ENCODE data around the gene RNASEH1. TPM values are rescaled to one million over a fixed set of nuclear protein-coding genes. Genes with fewer than 3 reads are reported as not detected.
"Not testable (repeated sequence)": the region's sequence is repeated elsewhere in the genome, so short reads cannot be mapped to it uniquely, and the experiment has no call there.

RNASEH1 gene
- total RNA-seq, 1 donor from 2014 or later = 20.9 TPM

GRCh38 chr2:3584076-3584475 lies 25.9 kb upstream of the RNASEH1 start:
- Histone ChIP-seq H3K27me3 (ENCODE audit: low read depth) (no peaks in the 10 kb centered on the region), H3K27ac (replicated peaks) (peak overlapping the region; percentile 87), H3K36me3 (peaks cover 54% of the 10 kb centered on the region), H3K4me3 (no peak overlapping the region), H3K4me1 (peaks cover 44% of the 10 kb centered on the region), H3K9me3 (replicated peaks) (no peaks in the 10 kb centered on the region)
- no peak for DNase-seq
- no peak for TF ChIP-seq CTCF (IDR thresholded peaks at IDR 0.05; ENCODE audit: borderline replicate concordance)
- intact Hi-C loops (cut with micrococcal nuclease) = no loop called here

GRCh38 chr2:3581367-3582262 lies 23.5 kb upstream of the RNASEH1 start:
- Histone ChIP-seq H3K9me3 (replicated peaks) (no peaks in the 10 kb centered on the region), H3K27me3 (ENCODE audit: low read depth) (no peaks in the 10 kb centered on the region), H3K4me3 (no peak overlapping the region), H3K36me3 (peaks cover 78% of the 10 kb centered on the region), H3K4me1 (peaks cover 59% of the 10 kb centered on the region), H3K27ac (replicated peaks) (no peak overlapping the region)
- no peak for TF ChIP-seq CTCF (IDR thresholded peaks at IDR 0.05; ENCODE audit: borderline replicate concordance)
- no peak for DNase-seq
- intact Hi-C loops (cut with micrococcal nuclease) = no loop called here

DNA sequence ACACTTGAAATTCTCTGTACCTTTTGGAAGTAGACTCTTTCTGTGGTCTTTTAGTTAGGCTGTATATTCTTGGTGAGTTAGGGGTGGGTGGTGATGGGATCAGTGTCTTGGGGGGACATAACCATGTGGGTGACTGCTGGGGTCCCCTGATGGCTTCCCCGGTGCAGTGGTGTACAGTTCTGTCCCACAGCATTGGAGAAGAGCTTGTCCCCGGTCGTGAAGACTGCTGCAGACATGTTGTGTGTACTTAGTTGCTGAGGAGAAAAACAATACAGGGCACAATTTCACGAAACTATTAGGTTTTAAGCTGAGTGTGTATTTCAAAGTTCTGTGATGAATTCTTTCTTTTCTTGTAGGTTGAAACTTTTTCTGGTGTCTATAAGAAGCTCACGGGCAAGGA lies 22.3 kb upstream of the RNASEH1 start:
- TF ChIP-seq CTCF (IDR thresholded peaks at IDR 0.05; ENCODE audit: borderline replicate concordance) = no peak
- H3K27me3 ChIP-seq (ENCODE audit: low read depth) = no peaks in the 10 kb centered on the region
- intact Hi-C loops (cut with micrococcal nuclease) = no loop called here
- no peaks in the 10 kb centered on the region for H3K9me3 ChIP-seq (replicated peaks)
- peaks cover 82% of the 10 kb centered on the region for H3K36me3 ChIP-seq
- no peak overlapping the region for H3K27ac ChIP-seq (replicated peaks)
- H3K4me1 ChIP-seq = peaks cover 60% of the 10 kb centered on the region
- H3K4me3 ChIP-seq = no peak overlapping the region
- DNase-seq = no peak

- Histone ChIP-seq H3K4me3 (no peak overlapping the region), H3K4me1 (peaks cover 53% of the 10 kb centered on the region), H3K9me3 (replicated peaks) (no peaks in the 10 kb centered on the region), H3K27me3 (ENCODE audit: low read depth) (no peaks in the 10 kb centered on the region), H3K27ac (replicated peaks) (no peak overlapping the region), H3K36me3 (peaks cover 76% of the 10 kb centered on the region)
- no peak for DNase-seq
- no peak for TF ChIP-seq CTCF (IDR thresholded peaks at IDR 0.05; ENCODE audit: borderline replicate concordance)
- intact Hi-C loops (cut with micrococcal nuclease) = no loop called here
These were observed 20.9 kb upstream of the RNASEH1 start for GRCh38 chr2:3578987-3579386.

- intact Hi-C loops (cut with micrococcal nuclease); H3K9me3 ChIP-seq (replicated peaks); DNase-seq; H3K27me3 ChIP-seq (ENCODE audit: low read depth): not testable (repeated sequence)
- peak overlapping the region; percentile 92 for H3K4me3 ChIP-seq
- H3K27ac ChIP-seq (replicated peaks) = peak overlapping the region; percentile 85
- H3K4me1 ChIP-seq = peaks cover 50% of the 10 kb centered on the region
- H3K36me3 ChIP-seq = peaks cover 50% of the 10 kb centered on the region
These were observed 18.1 kb upstream of the RNASEH1 start for GRCh38 chr2:3576263-3576630.

- peaks cover 50% of the 10 kb centered on the region for H3K4me1 ChIP-seq
- intact Hi-C loops (cut with micrococcal nuclease) = no loop called here
- no peak for TF ChIP-seq CTCF (IDR thresholded peaks at IDR 0.05; ENCODE audit: borderline replicate concordance)
These were observed 17.6 kb upstream of the RNASEH1 start for GRCh38 chr2:3575534-3576262.

More at GRCh38 chr2:3575534-3576262, 17.6 kb upstream of the RNASEH1 start:
- DNase-seq = no peak
- Histone ChIP-seq H3K9me3 (replicated peaks) (no peaks in the 10 kb centered on the region), H3K27ac (replicated peaks) (peak overlapping the region; percentile 85), H3K36me3 (peaks cover 44% of the 10 kb centered on the region), H3K4me3 (peak overlapping the region; percentile 92), H3K27me3 (ENCODE audit: low read depth) (no peaks in the 10 kb centered on the region)

Data from left ventricle myocardium inferior (tissue), 1 donor.